HG03520 (cell line): ENCODE measurements around the gene PIP5KL1.
A peak's percentile ranks its signal among the peaks of the same experiment; 100 is the strongest.

ENCODE experiments used
- ATAC-seq: cut with Tn5 transposase; IDR thresholded peaks from one replicate; pipeline ENCODE4 v1.9.1; 2021; ENCODE audit warnings: mild to moderate bottlenecking, moderate library complexity; ENCODE audit not compliant: unreplicated experiment

PIP5KL1 gene

GRCh38 chr9:127930231-127931091, at the start of gene PIP5KL1:
TSS of gene PIP5KL1 (minus strand) at chr9:127930777. CDS start at chr9:127930752, 25 bp downstream.
- ATAC-seq, result peak; percentile 80

GRCh38 chr9:127980060-127980705, 49.6 kb upstream of the PIP5KL1 start:
- ATAC-seq, result peak; percentile 23

GRCh38 chr9:127979333-127980059, 48.9 kb upstream of the PIP5KL1 start:
- ATAC-seq, result no peak

- ATAC-seq, result no peak
These were observed 48.4 kb upstream of the PIP5KL1 start for GRCh38 chr9:127979015-127979332.

GRCh38 chr9:127977884-127978647, 47.5 kb upstream of the PIP5KL1 start:
- no peak for ATAC-seq

- no peak for ATAC-seq
These were observed 46.7 kb upstream of the PIP5KL1 start for GRCh38 chr9:127977009-127977883.

- ATAC-seq, result no peak
These were observed 45.9 kb upstream of the PIP5KL1 start for GRCh38 chr9:127976498-127976897.

- ATAC-seq, result no peak
These were observed 45.1 kb upstream of the PIP5KL1 start for GRCh38 chr9:127975376-127976315.

- no peak for ATAC-seq
These were observed 44.2 kb upstream of the PIP5KL1 start for GRCh38 chr9:127974769-127975261.

- no peak for ATAC-seq
These were observed 43.6 kb upstream of the PIP5KL1 start for GRCh38 chr9:127974001-127974768.

- no peak for ATAC-seq
These were observed 42.8 kb upstream of the PIP5KL1 start for GRCh38 chr9:127973169-127974000.

GRCh38 chr9:127972236-127972871, 41.8 kb upstream of the PIP5KL1 start:
- ATAC-seq, result no peak

- peak; percentile 18 for ATAC-seq
These were observed 41.0 kb upstream of the PIP5KL1 start for GRCh38 chr9:127971357-127972235.

GRCh38 chr9:127970401-127971313, 40.1 kb upstream of the PIP5KL1 start:
- peak; percentile 62 for ATAC-seq
